ENCODE results near the gene NXPH4.

The NXPH4 gene

DNA sequence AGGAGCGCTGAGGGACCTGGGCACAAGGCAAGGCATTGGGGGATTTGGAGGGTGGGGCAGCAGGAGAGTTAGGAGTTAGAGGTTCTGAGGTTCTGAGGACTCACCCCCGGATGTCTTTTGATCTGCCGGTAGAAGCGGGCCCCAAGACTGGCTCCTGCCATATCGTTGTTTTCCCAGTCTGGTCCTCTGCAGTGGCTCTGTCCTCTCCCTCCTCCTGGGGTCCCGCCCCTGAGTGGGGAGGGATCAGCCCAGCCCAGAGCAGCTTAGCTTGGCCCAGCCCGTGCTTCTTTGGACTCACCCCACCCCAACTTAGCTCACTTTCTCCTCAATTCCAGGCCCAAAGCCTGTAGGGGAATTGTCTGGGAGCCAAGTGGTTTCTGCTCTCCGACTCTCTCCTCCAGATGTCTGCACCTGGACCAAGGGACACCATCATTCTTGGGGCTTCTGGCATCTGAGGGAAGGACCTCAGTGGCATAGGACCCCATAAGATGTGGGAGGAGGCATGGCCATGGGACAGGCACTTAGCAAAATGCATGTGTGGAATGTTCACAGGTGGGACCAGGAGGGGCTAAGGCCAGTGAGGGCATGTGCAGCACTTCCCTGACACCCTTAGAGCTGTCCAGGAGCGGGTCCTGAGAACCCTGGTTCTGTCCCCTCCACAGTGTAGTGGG is 20.5 kb downstream of the NXPH4 start:
- Histone ChIP-seq H4K8ac (ENCODE audit: low read depth, low read length) (no peak overlapping the region), H3K23ac (ENCODE audit: low read length) (no peak overlapping the region), H3K4me1 (ENCODE audit: control insufficient read depth in 1 of 2, insufficient read depth in 2 of 2, low read length in 2 of 2) (peaks cover 18 to 27% of the 10 kb centered on the region in 2 experiments), H3K36me3 (ENCODE audit: control insufficient read depth in 1 of 2, insufficient read depth in 2 of 2, low read length in 2 of 2) (peaks cover 26% of the 10 kb centered on the region in 2 experiments), H3K4me2 (ENCODE audit: low read length) (no peak overlapping the region), H3K79me2 (ENCODE audit: control insufficient read depth, insufficient read depth, low read length, poor library complexity) (peaks cover 2% of the 10 kb centered on the region), H2BK120ac (ENCODE audit: insufficient read depth, low read length, poor library complexity) (no peak overlapping the region), H2BK5ac (ENCODE audit: low read depth, low read length, poor library complexity) (no peak overlapping the region), H4K12ac (ENCODE audit: low read depth, low read length) (no peak overlapping the region), H2AK5ac (ENCODE audit: low read length) (no peak overlapping the region), H2BK12ac (ENCODE audit: low read length) (no peak overlapping the region), H3K4me3 (ENCODE audit: low read depth, low read length) (no peak overlapping the region), H3K9ac (ENCODE audit: low read length) (peak overlapping the region; percentile 24), H2AFZ (ENCODE audit: insufficient read depth, low read length, poor library complexity) (no peak overlapping the region), H3K27me3 (ENCODE audit: insufficient read depth, low read length) (peaks cover 61% of the 10 kb centered on the region), H3K79me1 (ENCODE audit: low read length) (no peaks in the 10 kb centered on the region), H3K14ac (ENCODE audit: low read length) (no peak overlapping the region), H3K27ac (ENCODE audit: low read depth, low read length) (no peak overlapping the region), H3K18ac (ENCODE audit: low read length) (no peak overlapping the region), H3K9me3 (ENCODE audit: insufficient read depth, low read depth, low read length) (peaks cover 10% of the 10 kb centered on the region), H4K91ac (ENCODE audit: low read depth, low read length) (no peak overlapping the region), H3K4ac (ENCODE audit: low read depth, low read length) (no peak overlapping the region)
- DNase-seq = no peak
- WGBS (ENCODE audit: extremely low coverage, insufficient coverage, insufficient read length) = no CpG with 5 or more reads among the region's 9 CpGs

DNA sequence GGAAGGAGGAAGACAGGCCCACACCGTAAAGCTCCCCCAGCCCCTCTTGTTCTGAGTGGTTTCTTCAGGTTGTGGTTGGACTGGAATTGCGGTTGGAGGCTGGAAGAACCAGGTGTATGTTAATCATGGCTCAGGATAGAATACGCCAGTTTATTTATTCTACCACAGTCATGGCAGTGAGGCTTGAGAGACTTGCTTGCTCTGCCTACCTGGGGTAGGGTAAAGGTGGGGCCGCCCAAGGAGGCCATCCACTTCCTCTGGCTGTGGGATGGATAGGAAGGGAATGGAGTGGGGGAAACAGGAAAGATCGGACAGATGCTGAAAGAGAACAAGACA is 21.0 kb downstream of the NXPH4 start:
- Histone ChIP-seq H2BK120ac (ENCODE audit: insufficient read depth, low read length, poor library complexity) (no peak overlapping the region), H4K8ac (ENCODE audit: low read depth, low read length) (no peak overlapping the region), H3K4me3 (ENCODE audit: low read depth, low read length) (no peak overlapping the region), H2AFZ (ENCODE audit: insufficient read depth, low read length, poor library complexity) (no peak overlapping the region), H3K23ac (ENCODE audit: low read length) (no peak overlapping the region), H3K14ac (ENCODE audit: low read length) (no peak overlapping the region), H3K79me1 (ENCODE audit: low read length) (no peaks in the 10 kb centered on the region), H3K27ac (ENCODE audit: low read depth, low read length) (no peak overlapping the region), H3K4me2 (ENCODE audit: low read length) (peak overlapping the region; percentile 87), H2BK12ac (ENCODE audit: low read length) (no peak overlapping the region), H2BK5ac (ENCODE audit: low read depth, low read length, poor library complexity) (no peak overlapping the region), H3K79me2 (ENCODE audit: control insufficient read depth, insufficient read depth, low read length, poor library complexity) (peaks cover 2% of the 10 kb centered on the region), H3K4ac (ENCODE audit: low read depth, low read length) (no peak overlapping the region), H3K18ac (ENCODE audit: low read length) (no peak overlapping the region), H4K12ac (ENCODE audit: low read depth, low read length) (no peak overlapping the region), H3K4me1 (ENCODE audit: control insufficient read depth in 1 of 2, insufficient read depth in 2 of 2, low read length in 2 of 2) (peaks cover 18 to 27% of the 10 kb centered on the region in 2 experiments), H3K36me3 (ENCODE audit: control insufficient read depth in 1 of 2, insufficient read depth in 2 of 2, low read length in 2 of 2) (peaks cover 21% of the 10 kb centered on the region in 2 experiments), H3K27me3 (ENCODE audit: insufficient read depth, low read length) (peaks cover 66% of the 10 kb centered on the region), H4K91ac (ENCODE audit: low read depth, low read length) (no peak overlapping the region), H3K9ac (ENCODE audit: low read length) (no peak overlapping the region), H3K9me3 (ENCODE audit: insufficient read depth, low read depth, low read length) (peaks cover 10% of the 10 kb centered on the region), H2AK5ac (ENCODE audit: low read length) (no peak overlapping the region)
- DNase-seq = no peak
- WGBS (ENCODE audit: extremely low coverage, insufficient coverage, insufficient read length) = no CpG with 5 or more reads among the region's 5 CpGs

DNA sequence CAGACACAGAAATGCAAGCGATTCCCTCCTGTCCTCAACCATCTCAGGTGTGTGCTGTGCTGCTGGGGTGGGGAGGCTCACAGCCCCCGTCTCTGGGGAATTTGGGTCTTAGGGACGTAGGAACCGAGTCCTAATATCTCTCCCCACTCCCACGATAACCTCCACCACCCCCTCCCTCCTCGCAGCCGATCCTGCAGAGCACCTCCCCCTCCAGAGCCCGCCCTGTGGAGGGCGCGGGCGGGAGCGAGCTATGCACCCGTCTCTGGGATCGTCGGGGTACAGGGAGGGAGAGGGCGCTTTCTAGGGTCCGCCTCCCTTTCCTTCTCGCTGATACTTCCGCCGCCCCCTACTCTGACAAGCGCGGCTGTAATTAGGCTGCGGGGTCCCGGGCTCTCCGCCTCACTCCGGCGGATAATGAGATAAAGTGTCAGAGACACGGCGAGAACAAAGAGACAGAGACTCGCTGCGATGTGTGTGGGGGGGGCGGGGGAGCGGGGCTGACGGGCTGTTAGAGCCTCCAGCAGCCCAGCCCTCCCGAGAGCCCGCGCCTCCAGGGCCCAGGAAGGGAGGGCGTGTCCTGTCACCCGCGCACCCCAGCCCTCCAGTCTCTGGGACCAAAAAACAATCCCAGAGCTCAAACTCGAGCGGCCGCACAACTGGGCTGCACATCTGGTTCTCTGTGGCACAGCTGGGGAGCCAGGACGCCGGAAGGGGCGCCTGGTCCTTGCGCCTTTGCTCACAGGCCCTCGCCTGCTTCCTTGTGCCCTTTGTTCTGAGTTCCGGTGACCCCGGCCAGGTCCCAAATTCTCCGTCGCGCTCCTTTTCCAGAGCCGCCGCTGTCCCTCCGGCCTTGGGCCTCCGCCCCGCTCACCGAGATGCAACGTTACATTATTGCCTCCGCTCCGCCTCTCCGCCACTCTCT is 21.6 kb downstream of the NXPH4 start:
- Histone ChIP-seq H2AFZ (ENCODE audit: insufficient read depth, low read length, poor library complexity) (peak overlapping the region; percentile 43), H4K8ac (ENCODE audit: low read depth, low read length) (no peak overlapping the region), H3K4me3 (ENCODE audit: low read depth, low read length) (peak overlapping the region; percentile 66), H3K9ac (ENCODE audit: low read length) (no peak overlapping the region), H3K27ac (ENCODE audit: low read depth, low read length) (no peak overlapping the region), H4K12ac (ENCODE audit: low read depth, low read length) (no peak overlapping the region), H2AK5ac (ENCODE audit: low read length) (no peak overlapping the region), H3K4ac (ENCODE audit: low read depth, low read length) (no peak overlapping the region), H3K9me3 (ENCODE audit: insufficient read depth, low read depth, low read length) (peaks cover 10% of the 10 kb centered on the region), H4K91ac (ENCODE audit: low read depth, low read length) (peak overlapping the region; percentile 18), H3K23ac (ENCODE audit: low read length) (no peak overlapping the region), H3K18ac (ENCODE audit: low read length) (no peak overlapping the region), H3K36me3 (ENCODE audit: control insufficient read depth in 1 of 2, insufficient read depth in 2 of 2, low read length in 2 of 2) (peaks cover 14 to 15% of the 10 kb centered on the region in 2 experiments), H3K4me1 (ENCODE audit: control insufficient read depth in 1 of 2, insufficient read depth in 2 of 2, low read length in 2 of 2) (peaks cover 20 to 32% of the 10 kb centered on the region in 2 experiments), H3K27me3 (ENCODE audit: insufficient read depth, low read length) (peaks cover 68% of the 10 kb centered on the region), H2BK12ac (ENCODE audit: low read length) (no peak overlapping the region), H2BK5ac (ENCODE audit: low read depth, low read length, poor library complexity) (no peak overlapping the region), H3K79me2 (ENCODE audit: control insufficient read depth, insufficient read depth, low read length, poor library complexity) (peaks cover 2% of the 10 kb centered on the region), H3K79me1 (ENCODE audit: low read length) (peaks cover 2% of the 10 kb centered on the region), H3K14ac (ENCODE audit: low read length) (no peak overlapping the region), H2BK120ac (ENCODE audit: insufficient read depth, low read length, poor library complexity) (no peak overlapping the region), H3K4me2 (ENCODE audit: low read length) (peak overlapping the region; percentile 87)
- WGBS (ENCODE audit: extremely low coverage, insufficient coverage, insufficient read length) = no CpG with 5 or more reads among the region's 63 CpGs
- DNase-seq = no peak

DNA sequence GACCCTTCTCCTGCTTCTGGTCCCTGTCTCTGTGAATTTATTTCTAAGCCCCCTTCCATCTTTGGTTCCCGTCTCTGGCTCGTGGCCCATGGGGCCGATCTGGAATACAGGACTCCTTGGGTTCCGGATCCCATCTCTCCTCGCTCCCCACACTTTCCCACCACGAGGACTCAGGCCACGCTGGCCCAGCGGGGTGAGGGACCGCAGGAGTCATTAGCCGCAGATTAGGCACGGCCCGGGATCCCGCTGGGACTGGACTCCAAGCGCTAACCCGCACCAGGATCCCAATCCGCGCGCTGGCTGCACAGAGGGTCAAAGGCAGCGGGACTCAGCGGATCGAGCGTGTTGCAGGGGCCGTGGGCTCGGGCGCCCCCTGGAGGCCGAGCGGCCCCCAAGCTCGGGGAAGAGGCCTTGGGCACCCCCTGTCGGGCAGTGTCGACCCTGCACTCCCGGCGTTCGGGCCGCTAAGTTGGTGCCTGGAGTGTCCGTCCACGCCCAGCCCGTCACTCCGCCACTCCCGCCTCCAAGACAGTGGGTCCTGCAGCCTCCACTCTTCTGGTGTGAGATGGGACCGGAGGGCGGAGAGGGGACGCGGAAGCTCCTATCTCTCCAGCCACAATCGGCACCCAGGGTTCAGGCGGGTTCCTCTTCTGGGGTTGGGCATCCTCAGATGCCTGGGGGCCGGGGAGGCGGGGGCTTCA is 22.4 kb downstream of the NXPH4 start:
- Histone ChIP-seq H2AFZ (ENCODE audit: insufficient read depth, low read length, poor library complexity) (peak overlapping the region; percentile 43), H4K8ac (ENCODE audit: low read depth, low read length) (peak overlapping the region; percentile 24), H4K91ac (ENCODE audit: low read depth, low read length) (peak overlapping the region; percentile 18), H3K4me3 (ENCODE audit: low read depth, low read length) (peak overlapping the region; percentile 66), H3K18ac (ENCODE audit: low read length) (no peak overlapping the region), H3K9me3 (ENCODE audit: insufficient read depth, low read depth, low read length) (peaks cover 6% of the 10 kb centered on the region), H3K9ac (ENCODE audit: low read length) (peak overlapping the region; percentile 24), H2BK12ac (ENCODE audit: low read length) (no peak overlapping the region), H2BK5ac (ENCODE audit: low read depth, low read length, poor library complexity) (no peak overlapping the region), H4K12ac (ENCODE audit: low read depth, low read length) (peak overlapping the region; percentile 9), H2BK120ac (ENCODE audit: insufficient read depth, low read length, poor library complexity) (no peak overlapping the region), H3K27me3 (ENCODE audit: insufficient read depth, low read length) (peaks cover 68% of the 10 kb centered on the region), H3K79me1 (ENCODE audit: low read length) (peaks cover 2% of the 10 kb centered on the region), H3K23ac (ENCODE audit: low read length) (no peak overlapping the region), H2AK5ac (ENCODE audit: low read length) (no peak overlapping the region), H3K27ac (ENCODE audit: low read depth, low read length) (no peak overlapping the region), H3K79me2 (ENCODE audit: control insufficient read depth, insufficient read depth, low read length, poor library complexity) (peaks cover 2% of the 10 kb centered on the region), H3K4ac (ENCODE audit: low read depth, low read length) (no peak overlapping the region), H3K36me3 (ENCODE audit: control insufficient read depth in 1 of 2, insufficient read depth in 2 of 2, low read length in 2 of 2) (peaks cover 6 to 7% of the 10 kb centered on the region in 2 experiments), H3K14ac (ENCODE audit: low read length) (no peak overlapping the region), H3K4me2 (ENCODE audit: low read length) (peak overlapping the region; percentile 87), H3K4me1 (ENCODE audit: control insufficient read depth in 1 of 2, insufficient read depth in 2 of 2, low read length in 2 of 2) (peaks cover 20 to 33% of the 10 kb centered on the region in 2 experiments)
- peak; percentile 92 to 96 for DNase-seq
- no CpG with 5 or more reads among the region's 47 CpGs for WGBS (ENCODE audit: extremely low coverage, insufficient coverage, insufficient read length)
